ENCODE measurements around the gene EDARADD. TPM values are rescaled to one million over a fixed set of nuclear protein-coding genes. Genes with fewer than 3 reads are reported as not detected.

EDARADD gene
- total RNA-seq, 2 experiments from 2014 or later, result 1.5 to 1.7 TPM

GRCh38 chr1:236530286-236530685, 136.2 kb downstream of the EDARADD start:
- Mint-ChIP-seq H3K9me3 (no peaks in the 10 kb centered on the region), H3K27me3 (no peaks in the 10 kb centered on the region), H3K36me3 (ENCODE audit: low read depth) (peaks cover 72% of the 10 kb centered on the region), H3K27ac (peak overlapping the region; percentile 27), H3K4me1 (ENCODE audit: low read depth) (peaks cover 61% of the 10 kb centered on the region), H3K4me3 (no peak overlapping the region)
- ATAC-seq (ENCODE audit: poor library complexity), result no peak
- POLR2A ChIA-PET, result no interaction called here
- Histone ChIP-seq H3K4me3 (ENCODE audit: low read length) (no peak overlapping the region), H3K9me3 (ENCODE audit: control insufficient read depth in 1 of 2, insufficient read depth in 1 of 2, low read length in 2 of 2) (no peaks in the 10 kb centered on the region), H3K36me3 (ENCODE audit: insufficient read depth, low read length) (peaks cover 47% of the 10 kb centered on the region), H3K4me1 (ENCODE audit: insufficient read depth, low read length) (peaks cover 31% of the 10 kb centered on the region), H3K27me3 (ENCODE audit: control insufficient read depth in 1 of 2, insufficient read depth in 2 of 2, low read length in 2 of 2) (no peaks in the 10 kb centered on the region), H3K27ac (ENCODE audit: low read depth in 1 of 2, low read length in 2 of 2) (no peak overlapping the region)
- CTCF ChIA-PET, result no interaction called here
- TF ChIP-seq CTCF (IDR thresholded peaks at IDR 0.05), result no peak
- no peak for DNase-seq
- intact Hi-C loops (cut with DNase I, micrococcal nuclease), result no loop called here

- Mint-ChIP-seq H3K9me3 (no peaks in the 10 kb centered on the region), H3K27ac (no peak overlapping the region), H3K27me3 (no peaks in the 10 kb centered on the region), H3K36me3 (ENCODE audit: low read depth) (peaks cover 76% of the 10 kb centered on the region), H3K4me1 (ENCODE audit: low read depth) (peaks cover 66% of the 10 kb centered on the region), H3K4me3 (no peak overlapping the region)
- ATAC-seq (ENCODE audit: poor library complexity) (no peak), DNase-seq (no peak)
- CTCF ChIA-PET, result no interaction called here
- H3K27me3 ChIP-seq (ENCODE audit: control insufficient read depth in 1 of 2, insufficient read depth in 2 of 2, low read length in 2 of 2), result no peaks in the 10 kb centered on the region
- no peak overlapping the region for H3K27ac ChIP-seq (ENCODE audit: low read depth in 1 of 2, low read length in 2 of 2)
- no peak for TF ChIP-seq CTCF (IDR thresholded peaks at IDR 0.05)
- H3K4me1 ChIP-seq (ENCODE audit: insufficient read depth, low read length), result peaks cover 28% of the 10 kb centered on the region
- intact Hi-C loops (cut with DNase I, micrococcal nuclease), result no loop called here
- peaks cover 48% of the 10 kb centered on the region for H3K36me3 ChIP-seq (ENCODE audit: insufficient read depth, low read length)
- H3K4me3 ChIP-seq (ENCODE audit: low read length), result no peak overlapping the region
- POLR2A ChIA-PET, result no interaction called here
- H3K9me3 ChIP-seq (ENCODE audit: control insufficient read depth in 1 of 2, insufficient read depth in 1 of 2, low read length in 2 of 2), result no peaks in the 10 kb centered on the region
These were observed 136.9 kb downstream of the EDARADD start for GRCh38 chr1:236530959-236531358.

GRCh38 chr1:236532850-236533249, 138.8 kb downstream of the EDARADD start:
- H3K9me3 ChIP-seq (ENCODE audit: control insufficient read depth in 1 of 2, insufficient read depth in 1 of 2, low read length in 2 of 2), result no peaks in the 10 kb centered on the region
- no peaks in the 10 kb centered on the region for H3K27me3 Mint-ChIP-seq
- peaks cover 32% of the 10 kb centered on the region for H3K4me1 ChIP-seq (ENCODE audit: insufficient read depth, low read length)
- intact Hi-C loops (cut with DNase I, micrococcal nuclease), result no loop called here
- peak overlapping the region; percentile 49 for H3K27ac Mint-ChIP-seq
- H3K27me3 ChIP-seq (ENCODE audit: control insufficient read depth in 1 of 2, insufficient read depth in 2 of 2, low read length in 2 of 2), result no peaks in the 10 kb centered on the region
- H3K4me1 Mint-ChIP-seq (ENCODE audit: low read depth), result peaks cover 57% of the 10 kb centered on the region
- no peaks in the 10 kb centered on the region for H3K9me3 Mint-ChIP-seq
- CTCF ChIA-PET, result no interaction called here
- H3K27ac ChIP-seq (ENCODE audit: low read depth in 1 of 2, low read length in 2 of 2), result no peak overlapping the region
- H3K36me3 ChIP-seq (ENCODE audit: insufficient read depth, low read length), result peaks cover 44% of the 10 kb centered on the region
- ATAC-seq (ENCODE audit: poor library complexity) (no peak), DNase-seq (no peak)
- H3K4me3 ChIP-seq (ENCODE audit: low read length), result no peak overlapping the region
- H3K36me3 Mint-ChIP-seq (ENCODE audit: low read depth), result peaks cover 75% of the 10 kb centered on the region
- TF ChIP-seq CTCF (IDR thresholded peaks at IDR 0.05), result no peak
- POLR2A ChIA-PET, result no interaction called here
- no peak overlapping the region for H3K4me3 Mint-ChIP-seq

Measured in CD4-positive, alpha-beta T cell (primary cell).